H9 (cell line): ENCODE measurements around the gene UQCR10. TPM values are rescaled to one million over a fixed set of nuclear protein-coding genes. Genes with fewer than 3 reads are reported as not detected.

ENCODE experiments used
- DNase-seq: peaks from one replicate; pipeline ENCODE4 v3.0.0-alpha.2; 2017
- H2AFZ ChIP-seq: one replicate; pipeline ENCODE4 v1.6.1; 2013; ENCODE audit warnings: mild to moderate bottlenecking, low read length, control low read depth, moderate library complexity
- H2AK5ac ChIP-seq: 2 replicates; pipeline ENCODE4 v1.6.1; 2013; ENCODE audit warnings: low read length, control low read depth, mixed read lengths; ENCODE audit not compliant: insufficient read length
- H2BK120ac ChIP-seq: one replicate; pipeline ENCODE4 v1.6.1; 2013; ENCODE audit warnings: low read depth, mild to moderate bottlenecking, low read length, control low read depth, inconsistent platforms; ENCODE audit not compliant: poor library complexity, severe bottlenecking
- H2BK12ac ChIP-seq: 2 replicates; pipeline ENCODE4 v1.6.1; 2013; ENCODE audit warnings: low read length, control low read depth, mixed read lengths, low read depth; ENCODE audit not compliant: insufficient read length
- H2BK15ac ChIP-seq: 2 replicates; pipeline ENCODE4 v1.6.1; 2013; ENCODE audit warnings: low read depth, low read length, control low read depth
- H2BK20ac ChIP-seq: one replicate; pipeline ENCODE4 v1.6.1; 2013; ENCODE audit warnings: low read depth, mild to moderate bottlenecking, low read length, control low read depth, inconsistent platforms; ENCODE audit not compliant: poor library complexity, severe bottlenecking
- H2BK5ac ChIP-seq: 2 replicates; pipeline ENCODE4 v1.6.1; 2013; ENCODE audit warnings: low read length, control low read depth, mixed read lengths; ENCODE audit not compliant: insufficient read length
- H3K14ac ChIP-seq: 2 replicates; pipeline ENCODE4 v1.6.1; 2013; ENCODE audit warnings: low read length, control low read depth; ENCODE audit not compliant: insufficient read depth
- H3K18ac ChIP-seq: 2 replicates; pipeline ENCODE4 v1.6.1; 2013; ENCODE audit warnings: low read depth, mild to moderate bottlenecking, mixed read lengths, low read length, control low read depth; ENCODE audit not compliant: insufficient read length
- H3K23ac ChIP-seq: 2 replicates; pipeline ENCODE4 v1.6.1; 2013; ENCODE audit warnings: low read length, control low read depth, mixed read lengths, low read depth; ENCODE audit not compliant: insufficient read length
- H3K23me2 ChIP-seq: 2 replicates; pipeline ENCODE4 v1.6.1; 2013; ENCODE audit warnings: low read depth, mild to moderate bottlenecking, mixed read lengths, low read length, control low read depth; ENCODE audit not compliant: insufficient read length, poor library complexity, severe bottlenecking
- H3K27ac ChIP-seq: 2 replicates; pipeline ENCODE4 v1.5.1; 2013; ENCODE audit warnings: low read length, control low read depth, mixed read lengths, low read depth; ENCODE audit not compliant: insufficient read length
- H3K27me3 ChIP-seq: 2 replicates; pipeline ENCODE4 v1.6.1; 2013; ENCODE audit warnings: low read length, control low read depth, inconsistent platforms; ENCODE audit not compliant: insufficient read depth
- H3K4ac ChIP-seq: 2 replicates; pipeline ENCODE4 v1.6.1; 2013; ENCODE audit warnings: low read depth, mild to moderate bottlenecking, control low read depth, inconsistent platforms, low read length, moderate library complexity
- H3K4me1 ChIP-seq: 2 replicates; pipeline ENCODE4 v1.6.1; 2013; ENCODE audit warnings: low read length, control low read depth, inconsistent platforms; ENCODE audit not compliant: insufficient read depth
- H3K4me2 ChIP-seq: 2 replicates; pipeline ENCODE4 v1.6.1; 2013; ENCODE audit warnings: low read length, control low read depth, mixed read lengths; ENCODE audit not compliant: insufficient read length, insufficient read depth
- H3K56ac ChIP-seq: 2 replicates; pipeline ENCODE4 v1.6.1; 2013; ENCODE audit warnings: low read depth, mild to moderate bottlenecking, mixed read lengths, low read length, control low read depth; ENCODE audit not compliant: insufficient read length
- H3K79me1 ChIP-seq: 2 replicates; pipeline ENCODE4 v1.6.1; 2013; ENCODE audit warnings: low read depth, mild to moderate bottlenecking, moderate library complexity, low read length, control low read depth, inconsistent platforms; ENCODE audit not compliant: insufficient read depth, poor library complexity, severe bottlenecking
- H3K79me2 ChIP-seq: 2 replicates; pipeline ENCODE4 v1.6.1; 2013; ENCODE audit warnings: low read length, control low read depth, inconsistent platforms; ENCODE audit not compliant: insufficient read depth
- H3K9ac ChIP-seq: 2 replicates; pipeline ENCODE4 v1.6.1; 2013; ENCODE audit warnings: low read length, control low read depth, mixed read lengths; ENCODE audit not compliant: insufficient read length; ENCODE audit errors: extremely low read depth
- H3K9me3 ChIP-seq: one replicate; pipeline ENCODE4 v1.6.1; 2013; ENCODE audit warnings: low read depth, low read length, inconsistent platforms; ENCODE audit not compliant: control insufficient read depth
- H3T11ph ChIP-seq: one replicate; pipeline ENCODE4 v1.6.1; 2013; ENCODE audit warnings: mild to moderate bottlenecking, low read length, control low read depth, inconsistent platforms
- H4K20me1 ChIP-seq: one replicate; pipeline ENCODE4 v1.6.1; 2013; ENCODE audit not compliant: control insufficient read depth, insufficient read length, insufficient read depth
- H4K5ac ChIP-seq: 2 replicates; pipeline ENCODE4 v1.6.1; 2013; ENCODE audit warnings: low read depth, mild to moderate bottlenecking, mixed read lengths, low read length, control low read depth; ENCODE audit not compliant: insufficient read length
- H4K8ac ChIP-seq: replicated peaks from 2 replicates; pipeline ENCODE4 v1.6.1; 2013; ENCODE audit warnings: low read length, control low read depth, mixed read lengths, low read depth; ENCODE audit not compliant: insufficient read length
- H4K91ac ChIP-seq: 2 replicates; pipeline ENCODE4 v1.6.1; 2013; ENCODE audit warnings: low read depth, mild to moderate bottlenecking, moderate library complexity, mixed read lengths, low read length, control low read depth; ENCODE audit not compliant: insufficient read length
- H3K27ac Mint-ChIP-seq, 3 experiments: 2 replicates in 2 of 3; 3 replicates in 1 of 3; pipeline ENCODE4 v1.8.0; 2020 to 2021; ENCODE audit warnings: mixed read lengths in 3 of 3, mild to moderate bottlenecking in 1 of 3, moderate library complexity in 1 of 3
- H3K27me3 Mint-ChIP-seq: 2 replicates; pipeline ENCODE4 v1.8.0; 2021; ENCODE audit warnings: low read depth, mild to moderate bottlenecking, moderate library complexity, mixed read lengths
- H3K36me3 Mint-ChIP-seq, 3 experiments: 2 replicates in 2 of 3; 3 replicates in 1 of 3; pipeline ENCODE4 v1.8.0; 2020 to 2021; ENCODE audit warnings: low read depth in 3 of 3, mixed read lengths in 3 of 3; ENCODE audit not compliant: insufficient read depth in 1 of 3
- H3K4me1 Mint-ChIP-seq, 2 experiments: 2 replicates each; pipeline ENCODE4 v1.8.0; 2020; ENCODE audit warnings: mixed read lengths in 2 of 2
- H3K4me3 Mint-ChIP-seq, 2 experiments: 2 replicates in 1 of 2; 3 replicates in 1 of 2; pipeline ENCODE4 v1.8.0; 2020 to 2021; ENCODE audit warnings: mild to moderate bottlenecking in 2 of 2, mixed read lengths in 2 of 2, moderate library complexity in 1 of 2
- H3K9me3 Mint-ChIP-seq, 2 experiments: 2 replicates in 1 of 2; 3 replicates in 1 of 2; pipeline ENCODE4 v1.8.0; 2020; ENCODE audit warnings: mild to moderate bottlenecking in 2 of 2, mixed read lengths in 2 of 2, moderate library complexity in 1 of 2
- CTCF ChIP-seq: fragments of 200-600 bp; sonication (generic); conservative IDR thresholded peaks from 3 replicates; pipeline ENCODE4 v1.8.0; 2021; ENCODE audit warnings: antibody characterized with exemption, mild to moderate bottlenecking
- WGBS: extraction: QIAGEN DNeasy Blood & Tissue Kit; methylation state at CpG from one replicate; pipeline ENCODE4 v1.1.7; 2013; ENCODE audit warnings: missing lambda C conversion rate, low lambda C conversion rate, mixed read lengths; ENCODE audit not compliant: insufficient read length; ENCODE audit errors: extremely low coverage; 5-methylcytosine and 5-hydroxymethylcytosine counted together
- total RNA-seq: library from RNA; stranded (reverse); gene quantifications from 2 replicates; pipeline ENCODE4 v1.2.1, GENCODE V29; 2021

The UQCR10 gene
- total RNA-seq, 1 experiment from 2014 or later: 124 TPM

- peaks cover 4 to 74% (median 61%) of the 10 kb centered on the region in 3 experiments; a peak in 6 of 7 replicates for H3K36me3 Mint-ChIP-seq
- Histone ChIP-seq H3K27me3 (no peaks in the 10 kb centered on the region), H2AFZ (no peak overlapping the region), H3K23me2 (no peaks in the 10 kb centered on the region), H3T11ph (no peak overlapping the region), H2AK5ac (no peak overlapping the region), H2BK120ac (no peak overlapping the region), H3K79me2 (no peaks in the 10 kb centered on the region), H2BK15ac (no peak overlapping the region), H2BK12ac (no peak overlapping the region), H4K8ac (no peak overlapping the region), H3K18ac (no peak overlapping the region), H3K9me3 (no peaks in the 10 kb centered on the region), H3K4me2 (no peak overlapping the region), H4K5ac (no peak overlapping the region), H2BK5ac (no peak overlapping the region), H3K27ac (no peak overlapping the region), H2BK20ac (no peak overlapping the region), H3K4me1 (no peaks in the 10 kb centered on the region), H3K9ac (no peak overlapping the region), H3K14ac (no peak overlapping the region), H3K56ac (no peak overlapping the region), H4K20me1 (no peaks in the 10 kb centered on the region), H3K79me1 (no peaks in the 10 kb centered on the region), H3K23ac (no peak overlapping the region), H3K4ac (no peak overlapping the region), H4K91ac (no peak overlapping the region)
- H3K27me3 Mint-ChIP-seq: no peaks in the 10 kb centered on the region
- no peak for DNase-seq
- no CpG with 5 or more reads among the region's 2 CpGs for WGBS
- no peak overlapping the region for H3K4me3 Mint-ChIP-seq
- peaks cover 0 to 9% of the 10 kb centered on the region in 2 experiments; a peak in 2 of 4 replicates for H3K4me1 Mint-ChIP-seq
- no peaks in the 10 kb centered on the region for H3K9me3 Mint-ChIP-seq
- no peak for TF ChIP-seq CTCF
- H3K27ac Mint-ChIP-seq: no peak overlapping the region; a peak in 1 of 7 replicates
Measured at GRCh38 chr22:29811377-29811776, 44.2 kb downstream of the UQCR10 start.
